GM18505 (cell line): ENCODE results near the gene LRRC3B.

Source experiments
- ATAC-seq: cut with Tn5 transposase; IDR thresholded peaks from one replicate; pipeline ENCODE4 v1.9.1; 2021; ENCODE audit not compliant: unreplicated experiment
- POLR2A ChIP-seq: IDR thresholded peaks from 4 replicates; pipeline ENCODE4 v1.6.1; 2011; ENCODE audit warnings: borderline replicate concordance; ENCODE audit not compliant: insufficient read depth, insufficient read length; ENCODE audit errors: extremely low read depth

The LRRC3B gene

GRCh38 chr3:26621906-26622620 is 509 bp upstream of the LRRC3B start:
- no peak for TF ChIP-seq POLR2A
- ATAC-seq = no peak

GRCh38 chr3:26623419-26624208 is 1.0 kb downstream of the LRRC3B start:
- TF ChIP-seq POLR2A = no peak
- no peak for ATAC-seq

GRCh38 chr3:26624209-26624765 is 1.7 kb downstream of the LRRC3B start:
- no peak for ATAC-seq
- no peak for TF ChIP-seq POLR2A

GRCh38 chr3:26625187-26625586 is 2.6 kb downstream of the LRRC3B start:
- ATAC-seq = no peak
- no peak for TF ChIP-seq POLR2A

- ATAC-seq = no peak
- no peak for TF ChIP-seq POLR2A
Observed at GRCh38 chr3:26627080-26627479, 4.5 kb downstream of the LRRC3B start.

- no peak for TF ChIP-seq POLR2A
- ATAC-seq = no peak
Observed at GRCh38 chr3:26628915-26629314, 6.3 kb downstream of the LRRC3B start.

GRCh38 chr3:26630669-26631389 is 8.3 kb downstream of the LRRC3B start:
- TF ChIP-seq POLR2A = no peak
- no peak for ATAC-seq

- no peak for TF ChIP-seq POLR2A
- no peak for ATAC-seq
Observed at GRCh38 chr3:26631390-26631738, 8.8 kb downstream of the LRRC3B start.

- no peak for TF ChIP-seq POLR2A
- no peak for ATAC-seq
Observed at GRCh38 chr3:26634601-26635000, 12.0 kb downstream of the LRRC3B start.

GRCh38 chr3:26636096-26636727 is 13.6 kb downstream of the LRRC3B start:
- no peak for TF ChIP-seq POLR2A
- ATAC-seq = no peak

- no peak for TF ChIP-seq POLR2A
- no peak for ATAC-seq
Observed at GRCh38 chr3:26637698-26638097, 15.1 kb downstream of the LRRC3B start.

GRCh38 chr3:26638113-26638512 is 15.5 kb downstream of the LRRC3B start:
- ATAC-seq = no peak
- TF ChIP-seq POLR2A = no peak

- no peak for ATAC-seq
- no peak for TF ChIP-seq POLR2A
Observed at GRCh38 chr3:26639339-26639738, 16.8 kb downstream of the LRRC3B start.

- TF ChIP-seq POLR2A = no peak
- ATAC-seq = no peak
Observed at GRCh38 chr3:26647078-26647477, 24.5 kb downstream of the LRRC3B start.

- no peak for TF ChIP-seq POLR2A
- ATAC-seq = no peak
Observed at GRCh38 chr3:26648461-26648860, 25.9 kb downstream of the LRRC3B start.
